Cardiac fibroblast (primary cell): ENCODE measurements around the gene PTPRN2.

Experiments used
- DNase-seq, 2 donors: peaks; one replicate each; pipeline versions ENCODE4 v3.0.0 to v3.0.0-alpha.2; 2010; ENCODE audit warnings: low read depth in 2 of 2
- H3K4me3 ChIP-seq, 2 donors: replicated peaks in 1 of 2; 1 replicate in 1 of 2; 2 replicates in 1 of 2; pipeline ENCODE4 v1.5.1; 2011; ENCODE audit warnings: low read depth in 2 of 2, low read length in 2 of 2, mild to moderate bottlenecking in 2 of 2, moderate library complexity in 1 of 2
- CTCF ChIP-seq: IDR thresholded peaks from one replicate; pipeline ENCODE4 v1.5.1; 2011; ENCODE audit warnings: low read depth, mild to moderate bottlenecking, low read length, inconsistent platforms

Gene PTPRN2

GRCh38 chr7:158244873-158245723 lies 342.5 kb downstream of the PTPRN2 start:
- no peak overlapping the region for H3K4me3 ChIP-seq
- TF ChIP-seq CTCF = no peak
- no peak for DNase-seq

GRCh38 chr7:158244430-158244829 lies 343.2 kb downstream of the PTPRN2 start:
- no peak for TF ChIP-seq CTCF
- no peak for DNase-seq

GRCh38 chr7:158241919-158242318 lies 345.7 kb downstream of the PTPRN2 start:
- no peak for DNase-seq
- TF ChIP-seq CTCF = no peak
- no peak overlapping the region for H3K4me3 ChIP-seq

More at GRCh38 chr7:158244430-158244829, 343.2 kb downstream of the PTPRN2 start:
- no peak overlapping the region for H3K4me3 ChIP-seq

GRCh38 chr7:158240801-158241200 lies 346.8 kb downstream of the PTPRN2 start:
- no peak for DNase-seq
- H3K4me3 ChIP-seq = no peak overlapping the region
- TF ChIP-seq CTCF = no peak

- DNase-seq = no peak
- no peak overlapping the region for H3K4me3 ChIP-seq
- no peak for TF ChIP-seq CTCF
Observed at GRCh38 chr7:158239290-158239981, 348.2 kb downstream of the PTPRN2 start.

GRCh38 chr7:158238616-158239289 lies 348.9 kb downstream of the PTPRN2 start:
- no peak for TF ChIP-seq CTCF
- H3K4me3 ChIP-seq = no peak overlapping the region
- no peak for DNase-seq
